Stimulated activated CD8-positive, alpha-beta memory T cell treated with anti-CD3 and anti-CD28 coated beads, Interleukin-2, amount 100 ng/mL, for 48 hours (primary cell): Measurements from ENCODE around the gene ROCK1.

Experiments
- DNase-seq, 2 donors: peaks; one replicate each; pipeline ENCODE4 v3.0.0-alpha.2; 2020; ENCODE audit warnings: low read depth in 2 of 2

Gene ROCK1

GRCh38 chr18:21105936-21106335, 5.7 kb downstream of the ROCK1 start:
- DNase-seq = no peak

- DNase-seq = no peak
Observed at GRCh38 chr18:21101172-21101571, 10.4 kb downstream of the ROCK1 start.

GRCh38 chr18:21100678-21101077, 10.9 kb downstream of the ROCK1 start:
- DNase-seq = no peak

- DNase-seq = no peak
Observed at GRCh38 chr18:21100146-21100545, 11.5 kb downstream of the ROCK1 start.

GRCh38 chr18:21099442-21099841, 12.2 kb downstream of the ROCK1 start:
- DNase-seq = no peak

GRCh38 chr18:21096760-21097159, 14.9 kb downstream of the ROCK1 start:
- no peak for DNase-seq

- no peak for DNase-seq
Observed at GRCh38 chr18:21093133-21093532, 18.5 kb downstream of the ROCK1 start.

- no peak for DNase-seq
Observed at GRCh38 chr18:21090680-21091079, 20.9 kb downstream of the ROCK1 start.

GRCh38 chr18:21085579-21086166, 25.9 kb downstream of the ROCK1 start:
- DNase-seq = no peak

- no peak for DNase-seq
Observed at GRCh38 chr18:21084511-21085078, 27.0 kb downstream of the ROCK1 start.

GRCh38 chr18:21083017-21083416, 28.6 kb downstream of the ROCK1 start:
- DNase-seq = no peak

- DNase-seq = no peak
Observed at GRCh38 chr18:21081426-21081825, 30.2 kb downstream of the ROCK1 start.

- no peak for DNase-seq
Observed at GRCh38 chr18:21080576-21080975, 31.0 kb downstream of the ROCK1 start.

GRCh38 chr18:21074336-21075323, 37.0 kb downstream of the ROCK1 start:
- DNase-seq = no peak

GRCh38 chr18:21073180-21073579, 38.4 kb downstream of the ROCK1 start:
- no peak for DNase-seq

GRCh38 chr18:21071071-21071470, 40.5 kb downstream of the ROCK1 start:
- no peak for DNase-seq

- no peak for DNase-seq
Observed at GRCh38 chr18:21069468-21069867, 42.1 kb downstream of the ROCK1 start.

GRCh38 chr18:21064347-21064746, 47.3 kb downstream of the ROCK1 start:
- DNase-seq = no peak

GRCh38 chr18:21063011-21063410, 48.6 kb downstream of the ROCK1 start:
- DNase-seq = no peak

GRCh38 chr18:21057112-21057511, 54.5 kb downstream of the ROCK1 start:
- no peak for DNase-seq

- no peak for DNase-seq
Observed at GRCh38 chr18:21056545-21056944, 55.1 kb downstream of the ROCK1 start.

- no peak for DNase-seq
Observed at GRCh38 chr18:21054252-21054821, 57.3 kb downstream of the ROCK1 start.
